ENCODE results near the gene ANKRD40. TPM values are rescaled to one million over a fixed set of nuclear protein-coding genes. Genes with fewer than 3 reads are reported as not detected.

ANKRD40 gene
- total RNA-seq, 1 donor from 2014 or later: 62.0 TPM

- Mint-ChIP-seq H3K9me3 (no peaks in the 10 kb centered on the region), H3K4me3 (no peak overlapping the region), H3K27me3 (ENCODE audit: low read depth) (no peaks in the 10 kb centered on the region), H3K36me3 (ENCODE audit: low read depth) (no peaks in the 10 kb centered on the region), H3K27ac (ENCODE audit: unreplicated experiment) (no peak overlapping the region), H3K4me1 (peaks cover 12% of the 10 kb centered on the region)
- no peak for DNase-seq (ENCODE audit: low read depth, low spot score)
- no peak for TF ChIP-seq CTCF (conservative IDR thresholded peaks at IDR 0.05)
These were observed 49.1 kb downstream of the ANKRD40 start for GRCh38 chr17:50658616-50659015.

GRCh38 chr17:50657627-50658026 is 50.1 kb downstream of the ANKRD40 start:
- no peak for TF ChIP-seq CTCF (conservative IDR thresholded peaks at IDR 0.05)
- H3K4me1 Mint-ChIP-seq: peaks cover 9% of the 10 kb centered on the region
- no peaks in the 10 kb centered on the region for H3K27me3 Mint-ChIP-seq (ENCODE audit: low read depth)
- H3K27ac Mint-ChIP-seq (ENCODE audit: unreplicated experiment): no peak overlapping the region
- H3K36me3 Mint-ChIP-seq (ENCODE audit: low read depth): no peaks in the 10 kb centered on the region
- no peak for DNase-seq (ENCODE audit: low read depth, low spot score)
- no peaks in the 10 kb centered on the region for H3K9me3 Mint-ChIP-seq
- no peak overlapping the region for H3K4me3 Mint-ChIP-seq

- DNase-seq (ENCODE audit: low read depth, low spot score): no peak
- no peak overlapping the region for H3K4me3 Mint-ChIP-seq
- peaks cover 7% of the 10 kb centered on the region for H3K4me1 Mint-ChIP-seq
- no peaks in the 10 kb centered on the region for H3K27me3 Mint-ChIP-seq (ENCODE audit: low read depth)
- no peaks in the 10 kb centered on the region for H3K9me3 Mint-ChIP-seq
- no peak overlapping the region for H3K27ac Mint-ChIP-seq (ENCODE audit: unreplicated experiment)
- no peaks in the 10 kb centered on the region for H3K36me3 Mint-ChIP-seq (ENCODE audit: low read depth)
- TF ChIP-seq CTCF (conservative IDR thresholded peaks at IDR 0.05): no peak
These were observed 50.7 kb downstream of the ANKRD40 start for GRCh38 chr17:50657054-50657453.

- Mint-ChIP-seq H3K36me3 (ENCODE audit: low read depth) (no peaks in the 10 kb centered on the region), H3K27me3 (ENCODE audit: low read depth) (no peaks in the 10 kb centered on the region), H3K27ac (ENCODE audit: unreplicated experiment) (no peak overlapping the region), H3K4me3 (no peak overlapping the region), H3K4me1 (peaks cover 2% of the 10 kb centered on the region), H3K9me3 (no peaks in the 10 kb centered on the region)
- no peak for TF ChIP-seq CTCF (conservative IDR thresholded peaks at IDR 0.05)
- no peak for DNase-seq (ENCODE audit: low read depth, low spot score)
These were observed 51.2 kb downstream of the ANKRD40 start for GRCh38 chr17:50656509-50656908.

GRCh38 chr17:50653738-50654137 is 54.0 kb downstream of the ANKRD40 start:
- Mint-ChIP-seq H3K36me3 (ENCODE audit: low read depth) (no peaks in the 10 kb centered on the region), H3K9me3 (no peaks in the 10 kb centered on the region), H3K4me3 (no peak overlapping the region), H3K27ac (ENCODE audit: unreplicated experiment) (no peak overlapping the region), H3K4me1 (peaks cover 4% of the 10 kb centered on the region), H3K27me3 (ENCODE audit: low read depth) (no peaks in the 10 kb centered on the region)
- TF ChIP-seq CTCF (conservative IDR thresholded peaks at IDR 0.05): no peak
- no peak for DNase-seq (ENCODE audit: low read depth, low spot score)

GRCh38 chr17:50651661-50652060 is 56.1 kb downstream of the ANKRD40 start:
- no peaks in the 10 kb centered on the region for H3K36me3 Mint-ChIP-seq (ENCODE audit: low read depth)
- H3K27ac Mint-ChIP-seq (ENCODE audit: unreplicated experiment): no peak overlapping the region
- no peaks in the 10 kb centered on the region for H3K27me3 Mint-ChIP-seq (ENCODE audit: low read depth)
- DNase-seq (ENCODE audit: low read depth, low spot score): no peak
- no peaks in the 10 kb centered on the region for H3K9me3 Mint-ChIP-seq
- no peak overlapping the region for H3K4me3 Mint-ChIP-seq
- TF ChIP-seq CTCF (conservative IDR thresholded peaks at IDR 0.05): no peak
- peaks cover 4% of the 10 kb centered on the region for H3K4me1 Mint-ChIP-seq

Measured in neural crest cell (in vitro differentiated cells).